GM12878 (cell line): ENCODE measurements around the gene ASZ1. TPM values are rescaled to one million over a fixed set of nuclear protein-coding genes. Genes with fewer than 3 reads are reported as not detected.

Experiments used
- ATAC-seq: fragments of 200-7000 bp; cut with Tn5 transposase; 3 replicates; pipeline ENCODE4 v1.9.1; 2020; ENCODE audit warnings: mild to moderate bottlenecking, moderate library complexity
- BruUV-seq: library from RNA; stranded (reverse); fragments of 400-500 nt; replicated peaks from 2 replicates; lab custom pipeline; 2021; lab: Mats Ljungman, UMichigan
- CTCF ChIA-PET: fragments of 300-600 bp; sonication (Branson Sonifier 250); formaldehyde crosslinking; extraction: SDS; loops from one replicate; lab custom pipeline; 2021; ENCODE audit warnings: inconsistent platforms; lab: Yijun Ruan, JAX
- POLR2A ChIA-PET: fragments of 350-600 bp; formaldehyde crosslinking; extraction: SDS; loops from one replicate; lab custom pipeline; 2021; ENCODE audit warnings: inconsistent platforms; lab: Charles Lee
- RAD21 ChIA-PET: fragments of 300-600 bp; sonication (Branson Sonifier 250); formaldehyde crosslinking; loops from one replicate; lab custom pipeline; 2023; ENCODE audit warnings: antibody characterized with exemption; ENCODE audit not compliant: unreplicated experiment; lab: Charles Lee
- SMC1A ChIA-PET: fragments of 300-600 bp; sonication (Branson Sonifier 250); formaldehyde crosslinking; loops from one replicate; lab custom pipeline; 2023; ENCODE audit not compliant: unreplicated experiment, uncharacterized antibody; lab: Charles Lee
- DNase-seq: peaks from one replicate; pipeline ENCODE4 v3.0.0-alpha.2; 2011; ENCODE audit warnings: low read depth, low spot score
- FAIRE-seq: peaks from 3 replicates; lab custom pipeline; 2011; peaks lifted over from hg19 to GRCh38; lab: Jason Lieb, UNC
- H2AFZ ChIP-seq: 2 replicates; pipeline ENCODE4 v1.6.0; 2011; ENCODE audit warnings: low read depth, low read length, control low read depth; ENCODE audit not compliant: control insufficient read depth
- H3K27ac ChIP-seq: 2 replicates; pipeline ENCODE4 v1.5.1; 2011; ENCODE audit warnings: control low read depth; ENCODE audit not compliant: control insufficient read depth, insufficient read depth
- H3K27me3 ChIP-seq, 2 experiments: replicated peaks in 1 of 2; 2 replicates each; pipeline versions ENCODE4 v1.6.0 to v1.6.1; 2011; ENCODE audit warnings: low read length in 1 of 2; ENCODE audit not compliant: control insufficient read depth in 2 of 2, insufficient read depth in 2 of 2
- H3K36me3 ChIP-seq, 2 experiments: 2 replicates each; pipeline ENCODE4 v1.5.1; 2011; ENCODE audit warnings: low read length in 1 of 2; ENCODE audit not compliant: control insufficient read depth in 2 of 2, insufficient read depth in 2 of 2
- H3K4me1 ChIP-seq: 2 replicates; pipeline ENCODE4 v1.6.1; 2011; ENCODE audit warnings: mild to moderate bottlenecking, low read length, moderate library complexity, mixed read lengths; ENCODE audit not compliant: control insufficient read depth, insufficient read depth
- H3K4me2 ChIP-seq: 2 replicates; pipeline ENCODE4 v1.6.0; 2011; ENCODE audit warnings: control low read depth; ENCODE audit not compliant: control insufficient read depth, insufficient read depth
- H3K4me3 ChIP-seq: fragments of 200-600 bp; sonication (generic); 2 replicates; pipeline ENCODE4 v1.5.1; 2016
- H3K79me2 ChIP-seq: 2 replicates; pipeline ENCODE4 v1.6.0; 2011; ENCODE audit warnings: low read length; ENCODE audit not compliant: control insufficient read depth, insufficient read depth
- H3K9ac ChIP-seq: 2 replicates; pipeline ENCODE4 v1.8.0; 2011; ENCODE audit warnings: low read length, control low read depth, mixed read lengths; ENCODE audit not compliant: control insufficient read depth, insufficient read depth
- H3K9me3 ChIP-seq: replicated peaks from 3 replicates; pipeline ENCODE4 v1.5.1; 2011; ENCODE audit warnings: mild to moderate bottlenecking, low read length; ENCODE audit not compliant: control insufficient read depth, insufficient read depth
- H4K20me1 ChIP-seq: 2 replicates; pipeline ENCODE4 v1.6.0; 2011; ENCODE audit not compliant: control insufficient read depth, insufficient read depth
- MYB ChIP-seq: fragments of 150-350 bp; IDR thresholded peaks from 2 replicates; pipeline ENCODE4 v1.6.1; 2014; ENCODE audit warnings: mild to moderate bottlenecking, low read depth, low read length, borderline replicate concordance
- POU2F2 ChIP-seq: IDR thresholded peaks from 3 replicates; pipeline ENCODE4 v1.6.1; 2011; ENCODE audit warnings: low read depth, mild to moderate bottlenecking, low read length, borderline replicate concordance
- RFX5 ChIP-seq: IDR thresholded peaks from 2 replicates; pipeline ENCODE4 v1.6.1; 2011; ENCODE audit warnings: low read depth, low read length, improper control_type of control experiment
- SMC3 ChIP-seq: IDR thresholded peaks from 2 replicates; pipeline ENCODE4 v1.6.1; 2011; ENCODE audit warnings: low read length, improper control_type of control experiment, borderline replicate concordance
- SRF ChIP-seq, 2 experiments: IDR thresholded peaks; 2 replicates each; pipeline ENCODE4 v1.6.1; 2011; ENCODE audit warnings: low read depth in 2 of 2, low read length in 2 of 2, mild to moderate bottlenecking in 1 of 2, moderate library complexity in 1 of 2
- in situ Hi-C: fragments of 300-500 bp; cut with MboI; formaldehyde crosslinking; loops from 9 replicates; pipeline ENCODE4 v1.14.3; 2018; ENCODE audit warnings: mixed read lengths
- intact Hi-C: fragments of 100-400 bp; cut with micrococcal nuclease; formaldehyde crosslinking; loops from one replicate; pipeline ENCODE4 v1.14.2; 2022; ENCODE audit not compliant: unreplicated experiment
- polyA plus RNA-seq, 11 experiments: library from polyadenylated mRNA; depleted of rRNA in 4 of 11; unstranded in 6 of 11; stranded (reverse) in 5 of 11; fragments of >200 nt; fragmentation: Nextera tagmentation in 4 of 11; fragmentation: Illumina TruSeq in 1 of 11; extraction: Ambion mirVana in 4 of 11; extraction: Trizol in 1 of 11; gene quantifications; 1 replicate in 1 of 11; 2 replicates in 10 of 11; pipeline versions ENCODE4 v1.2.1 to v1.2.3, GENCODE V29; 2011 to 2016; ENCODE audit warnings: inconsistent platforms in 2 of 11, missing spikeins in 2 of 11, low read depth in 1 of 11
- total RNA-seq, 4 experiments: library from RNA; depleted of rRNA in 3 of 4; stranded (reverse); fragments of >200 nt in 3 of 4; fragmentation: Illumina TruSeq in 1 of 4; extraction: Trizol in 1 of 4; gene quantifications; 2 replicates each; pipeline versions ENCODE4 v1.2.1 to v1.2.3, GENCODE V29; 2013 to 2021
- TF ChIP-seq, protein P1 (sequence below): fragments of 450-650 bp; IDR thresholded peaks from 2 replicates; pipeline ENCODE4 v1.6.1; 2017; ENCODE audit warnings: mild to moderate bottlenecking, moderate library complexity

ASZ1 gene
- total and polyA plus RNA-seq, 10 of the 15 experiments (the other 5 are each of a cell fraction or from before 2014, with no cell fraction given), result 0.04 to 0.09 (median 0.06) TPM; not detected in 5

- H3K4me1 ChIP-seq, result no peaks in the 10 kb centered on the region
- intact Hi-C loops (no loop called here), in situ Hi-C loops (no loop called here)
- H3K27ac ChIP-seq, result no peak overlapping the region
- H2AFZ ChIP-seq, result no peak overlapping the region
- no peaks in the 10 kb centered on the region for H3K36me3 ChIP-seq
- TF ChIP-seq RFX5, result no peak
- no peak for TF ChIP-seq POU2F2
- no peak for TF ChIP-seq SMC3
- no peak for TF ChIP-seq SRF (IDR thresholded peaks at IDR 0.05; ENCODE audit: low read depth in 2 of 2, low read length in 2 of 2)
- TF ChIP-seq, protein P1, sequence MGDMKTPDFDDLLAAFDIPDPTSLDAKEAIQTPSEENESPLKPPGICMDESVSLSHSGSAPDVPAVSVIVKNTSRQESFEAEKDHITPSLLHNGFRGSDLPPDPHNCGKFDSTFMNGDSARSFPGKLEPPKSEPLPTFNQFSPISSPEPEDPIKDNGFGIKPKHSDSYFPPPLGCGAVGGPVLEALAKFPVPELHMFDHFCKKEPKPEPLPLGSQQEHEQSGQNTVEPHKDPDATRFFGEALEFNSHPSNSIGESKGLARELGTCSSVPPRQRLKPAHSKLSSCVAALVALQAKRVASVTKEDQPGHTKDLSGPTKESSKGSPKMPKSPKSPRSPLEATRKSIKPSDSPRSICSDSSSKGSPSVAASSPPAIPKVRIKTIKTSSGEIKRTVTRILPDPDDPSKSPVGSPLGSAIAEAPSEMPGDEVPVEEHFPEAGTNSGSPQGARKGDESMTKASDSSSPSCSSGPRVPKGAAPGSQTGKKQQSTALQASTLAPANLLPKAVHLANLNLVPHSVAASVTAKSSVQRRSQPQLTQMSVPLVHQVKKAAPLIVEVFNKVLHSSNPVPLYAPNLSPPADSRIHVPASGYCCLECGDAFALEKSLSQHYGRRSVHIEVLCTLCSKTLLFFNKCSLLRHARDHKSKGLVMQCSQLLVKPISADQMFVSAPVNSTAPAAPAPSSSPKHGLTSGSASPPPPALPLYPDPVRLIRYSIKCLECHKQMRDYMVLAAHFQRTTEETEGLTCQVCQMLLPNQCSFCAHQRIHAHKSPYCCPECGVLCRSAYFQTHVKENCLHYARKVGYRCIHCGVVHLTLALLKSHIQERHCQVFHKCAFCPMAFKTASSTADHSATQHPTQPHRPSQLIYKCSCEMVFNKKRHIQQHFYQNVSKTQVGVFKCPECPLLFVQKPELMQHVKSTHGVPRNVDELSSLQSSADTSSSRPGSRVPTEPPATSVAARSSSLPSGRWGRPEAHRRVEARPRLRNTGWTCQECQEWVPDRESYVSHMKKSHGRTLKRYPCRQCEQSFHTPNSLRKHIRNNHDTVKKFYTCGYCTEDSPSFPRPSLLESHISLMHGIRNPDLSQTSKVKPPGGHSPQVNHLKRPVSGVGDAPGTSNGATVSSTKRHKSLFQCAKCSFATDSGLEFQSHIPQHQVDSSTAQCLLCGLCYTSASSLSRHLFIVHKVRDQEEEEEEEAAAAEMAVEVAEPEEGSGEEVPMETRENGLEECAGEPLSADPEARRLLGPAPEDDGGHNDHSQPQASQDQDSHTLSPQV, result no peak
- TF ChIP-seq MYB, result no peak
- no peak for DNase-seq
- SMC1A ChIA-PET, result interaction anchor here (1.2 to 1.5 kb wide), 4 partner anchors 8 to 33 kb away, joined by 3 to 5 read pairs (median 4); no protein-coding TSS in a partner anchor
- CTCF ChIA-PET, result interaction anchor here (0.7 kb wide), 1 partner anchor 120 kb away, joined by 3 read pairs; no protein-coding TSS in a partner anchor
- RAD21 ChIA-PET, result interaction anchor here (1.8 kb wide), 1 partner anchor 13 kb away, joined by 5 read pairs; no protein-coding TSS in a partner anchor
- no peaks in the 10 kb centered on the region for H4K20me1 ChIP-seq
- H3K27me3 ChIP-seq, result no peaks in the 10 kb centered on the region
- no peak overlapping the region for H3K4me2 ChIP-seq
- no peak for FAIRE-seq
- H3K9me3 ChIP-seq, result no peaks in the 10 kb centered on the region; the same call in 2 of the 3 replicates
- no peak overlapping the region for H3K9ac ChIP-seq
- no TSS peak for BruUV-seq
- no peaks in the 10 kb centered on the region for H3K79me2 ChIP-seq
- no peak for ATAC-seq
- H3K4me3 ChIP-seq, result no peak overlapping the region
- POLR2A ChIA-PET, result no interaction called here
These were observed 94.1 kb downstream of the ASZ1 start for GRCh38 chr7:117333168-117333567.
